HEK293T (cell line): ENCODE results near the gene TAF4B.

Source experiments
- FOXK2 ChIP-seq: fragments of 450-650 bp; IDR thresholded peaks from 2 replicates; pipeline ENCODE4 v1.6.1; 2016; ENCODE audit warnings: mild to moderate bottlenecking
- PKNOX1 ChIP-seq: fragments of 450-650 bp; IDR thresholded peaks from 2 replicates; pipeline ENCODE4 v1.6.1; 2016
- SP1 ChIP-seq: fragments of 450-650 bp; IDR thresholded peaks from 2 replicates; pipeline ENCODE4 v1.6.1; 2017
- SUZ12 ChIP-seq: fragments of 450-650 bp; IDR thresholded peaks from 2 replicates; pipeline ENCODE4 v1.6.1; 2016; ENCODE audit warnings: mild to moderate bottlenecking
- ZNF384 ChIP-seq: fragments of 450-650 bp; IDR thresholded peaks from 2 replicates; pipeline ENCODE4 v1.6.1; 2016

GRCh38 chr18:26210147-26210546 lies 16.1 kb upstream of the TAF4B start:
- TF ChIP-seq FOXK2 (no peak), PKNOX1 (no peak), SP1 (no peak), SUZ12 (no peak), ZNF384 (no peak)
